NCI-H69 (cell line): ENCODE data around the gene RNF144A.

Experiments
- DNase-seq: peaks from one replicate; lab custom pipeline; 2025; lab: John Stamatoyannopoulos, UW

Gene RNF144A

GRCh38 chr2:7007846-7008741 is 90.9 kb downstream of the RNF144A start:
- no peak for DNase-seq

- DNase-seq = no peak
These were observed 92.1 kb downstream of the RNF144A start for GRCh38 chr2:7009207-7009911.

GRCh38 chr2:7010391-7011054 is 93.3 kb downstream of the RNF144A start:
- DNase-seq = no peak

- no peak for DNase-seq
These were observed 94.3 kb downstream of the RNF144A start for GRCh38 chr2:7011356-7012083.

- peak; percentile 39 for DNase-seq
These were observed 95.0 kb downstream of the RNF144A start for GRCh38 chr2:7012141-7012764.

- no peak for DNase-seq
These were observed 96.4 kb downstream of the RNF144A start for GRCh38 chr2:7013471-7014160.

- DNase-seq = peak; percentile 40
These were observed 97.0 kb downstream of the RNF144A start for GRCh38 chr2:7014174-7014640.

- peak; percentile 5 for DNase-seq
These were observed 98.1 kb downstream of the RNF144A start for GRCh38 chr2:7015007-7015950.

- no peak for DNase-seq
These were observed 98.9 kb downstream of the RNF144A start for GRCh38 chr2:7016148-7016547.

GRCh38 chr2:7016601-7017211 is 99.5 kb downstream of the RNF144A start:
- DNase-seq = no peak

GRCh38 chr2:7017671-7018281 is 100.6 kb downstream of the RNF144A start:
- DNase-seq = peak; percentile 28

GRCh38 chr2:7018282-7018701 is 101.1 kb downstream of the RNF144A start:
- no peak for DNase-seq

- DNase-seq = no peak
These were observed 101.6 kb downstream of the RNF144A start for GRCh38 chr2:7018767-7019166.

GRCh38 chr2:7019191-7019590 is 102.0 kb downstream of the RNF144A start:
- no peak for DNase-seq

GRCh38 chr2:7020059-7020458 is 102.8 kb downstream of the RNF144A start:
- no peak for DNase-seq

- peak; percentile 8 for DNase-seq
These were observed 103.3 kb downstream of the RNF144A start for GRCh38 chr2:7020468-7020867.

GRCh38 chr2:7020939-7021470 is 103.8 kb downstream of the RNF144A start:
- no peak for DNase-seq
